Lower lobe of right lung (tissue), 2 donors: ENCODE results near the gene ADGRG2. TPM values are rescaled to one million over a fixed set of nuclear protein-coding genes. Genes with fewer than 3 reads are reported as not detected.

Experiments used
- ATAC-seq, 2 donors: fragments of 200-7000 bp; cut with Tn5 transposase; one replicate each; pipeline ENCODE4 v1.9.1; 2020 to 2022; ENCODE audit warnings: mild to moderate bottlenecking in 2 of 2, moderate library complexity in 2 of 2
- DNase-seq: peaks from one replicate; pipeline ENCODE4 v3.0.0-alpha.2; 2020
- H3K27ac ChIP-seq: fragments of 200-600 bp; one replicate; pipeline ENCODE4 v1.8.0; 2022
- H3K27me3 ChIP-seq: fragments of 200-600 bp; one replicate; pipeline ENCODE4 v1.8.0; 2022; ENCODE audit warnings: low read depth
- H3K36me3 ChIP-seq: fragments of 200-600 bp; one replicate; pipeline ENCODE4 v1.8.0; 2022; ENCODE audit warnings: mild to moderate bottlenecking
- H3K4me1 ChIP-seq: fragments of 200-600 bp; one replicate; pipeline ENCODE4 v1.8.0; 2022
- H3K4me3 ChIP-seq: fragments of 200-600 bp; one replicate; pipeline ENCODE4 v1.8.0; 2022; ENCODE audit warnings: mild to moderate bottlenecking
- H3K9me3 ChIP-seq: fragments of 200-600 bp; one replicate; pipeline ENCODE4 v1.8.0; 2022
- CTCF ChIP-seq: fragments of 200-600 bp; IDR thresholded peaks from one replicate; pipeline ENCODE4 v1.8.0; 2022; ENCODE audit warnings: antibody characterized with exemption, mild to moderate bottlenecking
- intact Hi-C: fragments of 100-400 bp; cut with DNase I; formaldehyde crosslinking; loops from one replicate; pipeline ENCODE4 v1.11.0; 2022
- total RNA-seq: library from RNA; stranded (reverse); fragmentation: NEBNext Ultra II Directional; extraction: Animal tissue kit (Norgen Biotek cat#: 25700); gene quantifications from one replicate; pipeline ENCODE4 v1.2.1, GENCODE V29; 2021
- donor health status: DM: no; HTN: yes; CAD: no; lungs with severe emphysema.

ADGRG2 gene
- total RNA-seq, 1 donor from 2014 or later = 1.1 TPM

GRCh38 chrX:19005909-19006308 lies 116.4 kb downstream of the ADGRG2 start:
- Histone ChIP-seq H3K4me3 (no peak overlapping the region), H3K9me3 (no peaks in the 10 kb centered on the region), H3K36me3 (no peaks in the 10 kb centered on the region), H3K27me3 (no peaks in the 10 kb centered on the region), H3K27ac (no peak overlapping the region), H3K4me1 (no peaks in the 10 kb centered on the region)
- ATAC-seq (no peak), DNase-seq (no peak)
- TF ChIP-seq CTCF = no peak
- intact Hi-C loops = no loop called here

DNA sequence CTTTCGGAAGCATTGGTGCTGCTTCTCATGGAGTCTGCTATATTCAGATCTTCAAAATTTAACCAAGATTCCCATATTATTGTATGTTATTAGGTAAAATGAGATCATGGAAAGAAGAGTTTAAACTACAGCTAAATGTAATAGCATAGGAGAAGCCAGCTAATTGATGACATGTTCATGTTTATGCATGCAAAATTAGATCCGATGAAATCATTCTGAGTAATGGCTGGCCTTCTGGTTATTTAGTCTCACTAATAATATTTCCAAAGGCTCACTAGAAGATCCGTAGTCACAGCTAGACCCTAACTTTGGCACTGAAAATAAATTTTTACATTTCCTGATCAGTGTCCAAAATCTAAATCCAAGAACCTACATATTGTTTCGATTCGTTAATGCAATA lies 118.5 kb downstream of the ADGRG2 start:
- Histone ChIP-seq H3K4me1 (no peaks in the 10 kb centered on the region), H3K4me3 (no peak overlapping the region), H3K27me3 (no peaks in the 10 kb centered on the region), H3K9me3 (no peaks in the 10 kb centered on the region), H3K36me3 (no peaks in the 10 kb centered on the region), H3K27ac (no peak overlapping the region)
- no peak for TF ChIP-seq CTCF
- no peak for ATAC-seq
- intact Hi-C loops = no loop called here
- no peak for DNase-seq

DNA sequence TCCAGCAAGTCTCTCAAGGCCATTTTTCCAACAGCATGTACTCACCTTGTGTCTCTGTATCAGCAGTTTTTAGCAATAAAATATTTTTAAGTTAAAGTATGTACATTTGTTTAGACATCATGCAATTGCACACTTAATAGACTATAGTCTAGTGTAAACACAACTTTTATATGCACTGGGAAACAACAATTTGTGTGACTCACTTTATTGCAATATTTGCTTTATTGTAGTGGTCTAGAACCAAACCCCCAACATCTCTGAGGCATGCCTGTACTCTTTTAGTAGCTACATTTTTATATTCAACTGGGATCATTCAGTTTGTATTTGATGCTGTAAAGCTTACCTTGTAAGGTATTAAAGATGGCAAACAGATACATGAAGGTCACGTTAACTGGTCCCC lies 123.6 kb downstream of the ADGRG2 start:
- DNase-seq = no peak
- intact Hi-C loops = no loop called here

DNA sequence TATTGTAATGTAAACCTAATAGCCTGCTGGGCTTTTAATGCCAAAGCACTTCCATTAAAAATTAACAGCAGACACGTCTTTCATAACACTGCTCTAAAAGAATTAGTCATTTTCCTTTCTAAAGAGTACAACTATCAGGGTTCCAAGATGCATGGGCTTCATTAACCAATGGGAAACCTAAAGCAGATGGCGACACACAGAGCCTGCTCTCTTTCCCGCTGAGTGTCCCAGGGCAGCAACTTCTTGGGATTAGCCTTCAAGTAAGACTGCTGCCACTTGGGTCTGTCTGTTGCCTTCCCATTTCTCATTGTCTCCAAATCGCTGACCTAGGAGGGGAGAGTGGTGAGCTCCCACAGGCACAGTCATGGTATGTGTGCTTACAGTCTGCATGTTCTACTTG lies 124.4 kb downstream of the ADGRG2 start:
- Histone ChIP-seq H3K36me3 (no peaks in the 10 kb centered on the region), H3K27ac (no peak overlapping the region), H3K4me1 (no peaks in the 10 kb centered on the region), H3K9me3 (no peaks in the 10 kb centered on the region), H3K4me3 (no peak overlapping the region), H3K27me3 (no peaks in the 10 kb centered on the region)
- DNase-seq (no peak), ATAC-seq (no peak)
- TF ChIP-seq CTCF = no peak
- intact Hi-C loops = no loop called here

More for the DNA sequence above, 123.6 kb downstream of the ADGRG2 start:
- Histone ChIP-seq H3K27me3 (no peaks in the 10 kb centered on the region), H3K9me3 (no peaks in the 10 kb centered on the region), H3K36me3 (no peaks in the 10 kb centered on the region), H3K4me3 (no peak overlapping the region), H3K4me1 (no peaks in the 10 kb centered on the region), H3K27ac (no peak overlapping the region)
- ATAC-seq = no peak
- TF ChIP-seq CTCF = no peak

DNA sequence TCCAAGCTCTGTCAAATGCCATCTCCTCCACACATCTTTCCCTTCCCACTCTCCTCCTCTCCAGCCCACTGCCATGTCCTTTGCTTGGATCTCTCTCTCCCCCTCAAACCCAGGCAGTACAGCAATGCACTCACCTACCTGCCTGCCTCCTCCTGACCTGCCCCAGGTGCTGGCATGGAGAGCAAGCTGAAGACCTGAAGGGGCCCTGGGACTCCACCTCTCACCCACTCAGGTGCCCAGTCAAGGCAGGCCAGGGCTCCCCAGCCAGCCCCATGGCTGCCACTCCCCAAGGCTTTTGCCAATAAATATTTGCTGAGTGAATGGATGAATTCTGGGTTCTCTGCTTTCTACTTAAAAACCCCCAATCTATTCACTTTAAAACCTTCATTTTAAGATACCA lies 125.7 kb downstream of the ADGRG2 start:
- no peaks in the 10 kb centered on the region for H3K9me3 ChIP-seq
- H3K27ac ChIP-seq = no peak overlapping the region
- no peak overlapping the region for H3K4me3 ChIP-seq
- ATAC-seq (no peak), DNase-seq (no peak)
- no peak for TF ChIP-seq CTCF
- no peaks in the 10 kb centered on the region for H3K27me3 ChIP-seq
- no peaks in the 10 kb centered on the region for H3K4me1 ChIP-seq
- no peaks in the 10 kb centered on the region for H3K36me3 ChIP-seq
- intact Hi-C loops = no loop called here

- peak in 1 of 2 donors; percentile 48 for ATAC-seq
- Histone ChIP-seq H3K4me1 (no peaks in the 10 kb centered on the region), H3K4me3 (no peak overlapping the region), H3K9me3 (no peaks in the 10 kb centered on the region), H3K27me3 (no peaks in the 10 kb centered on the region), H3K36me3 (no peaks in the 10 kb centered on the region), H3K27ac (no peak overlapping the region)
- TF ChIP-seq CTCF = no peak
- intact Hi-C loops = no loop called here
- no peak for DNase-seq
These were observed 127.0 kb downstream of the ADGRG2 start for GRCh38 chrX:18995221-18995620.
